Glutamatergic neuron (in vitro differentiated cells): ENCODE measurements around the gene ERCC6. TPM values are rescaled to one million over a fixed set of nuclear protein-coding genes. Genes with fewer than 3 reads are reported as not detected.

Experiments
- DNase-seq: peaks from one replicate; pipeline ENCODE4 v3.0.0; 2022
- H3K27ac Mint-ChIP-seq: one replicate; pipeline ENCODE4 v1.8.0; 2020; ENCODE audit warnings: mild to moderate bottlenecking, mixed read lengths, inconsistent platforms; ENCODE audit not compliant: unreplicated experiment
- H3K27me3 Mint-ChIP-seq: one replicate; pipeline ENCODE4 v1.8.0; 2020; ENCODE audit warnings: mild to moderate bottlenecking, moderate library complexity, mixed read lengths, inconsistent platforms; ENCODE audit not compliant: unreplicated experiment
- H3K36me3 Mint-ChIP-seq: one replicate; pipeline ENCODE4 v1.8.0; 2020; ENCODE audit warnings: mild to moderate bottlenecking, mixed read lengths, inconsistent platforms; ENCODE audit not compliant: unreplicated experiment
- H3K4me1 Mint-ChIP-seq: one replicate; pipeline ENCODE4 v1.8.0; 2020; ENCODE audit warnings: mild to moderate bottlenecking, low read depth, mixed read lengths, inconsistent platforms; ENCODE audit not compliant: unreplicated experiment
- H3K4me3 Mint-ChIP-seq: one replicate; pipeline ENCODE4 v1.8.0; 2020; ENCODE audit warnings: mild to moderate bottlenecking, mixed read lengths, inconsistent platforms; ENCODE audit not compliant: unreplicated experiment
- H3K9me3 Mint-ChIP-seq: one replicate; pipeline ENCODE4 v1.8.0; 2020; ENCODE audit warnings: mild to moderate bottlenecking, moderate library complexity, mixed read lengths, inconsistent platforms; ENCODE audit not compliant: unreplicated experiment
- CTCF ChIP-seq: fragments of 200-600 bp; sonication (generic); IDR thresholded peaks from one replicate; pipeline ENCODE4 v1.5.0; 2021; ENCODE audit not compliant: partially characterized antibody, unreplicated experiment
- total RNA-seq: library from RNA; stranded (reverse); fragmentation: NEBNext Ultra II Directional; extraction: Animal tissue kit (Norgen Biotek cat#: 25700); gene quantifications from one replicate; pipeline ENCODE4 v1.2.1, GENCODE V29; 2021; ENCODE audit not compliant: unreplicated experiment

ERCC6 gene
- total RNA-seq, 1 donor from 2014 or later = 27.5 TPM

GRCh38 chr10:49550563-49550962 is 11.6 kb upstream of the ERCC6 start:
- Mint-ChIP-seq H3K9me3 (peaks cover 6% of the 10 kb centered on the region), H3K4me3 (no peak overlapping the region), H3K4me1 (no peaks in the 10 kb centered on the region), H3K36me3 (peaks cover 33% of the 10 kb centered on the region), H3K27me3 (no peaks in the 10 kb centered on the region), H3K27ac (no peak overlapping the region)
- no peak for TF ChIP-seq CTCF
- DNase-seq = no peak

GRCh38 chr10:49549640-49550346 is 10.9 kb upstream of the ERCC6 start:
- no peaks in the 10 kb centered on the region for H3K4me1 Mint-ChIP-seq
- no peaks in the 10 kb centered on the region for H3K27me3 Mint-ChIP-seq
- H3K27ac Mint-ChIP-seq = no peak overlapping the region
- peaks cover 25% of the 10 kb centered on the region for H3K36me3 Mint-ChIP-seq
- DNase-seq = no peak
- no peak for TF ChIP-seq CTCF
- peaks cover 8% of the 10 kb centered on the region for H3K9me3 Mint-ChIP-seq
- H3K4me3 Mint-ChIP-seq = no peak overlapping the region

- H3K27me3 Mint-ChIP-seq = peaks cover 3% of the 10 kb centered on the region
- no peak overlapping the region for H3K27ac Mint-ChIP-seq
- no peak for DNase-seq
- peaks cover 4% of the 10 kb centered on the region for H3K36me3 Mint-ChIP-seq
- TF ChIP-seq CTCF = no peak
- no peak overlapping the region for H3K4me3 Mint-ChIP-seq
- no peaks in the 10 kb centered on the region for H3K4me1 Mint-ChIP-seq
- peaks cover 9% of the 10 kb centered on the region for H3K9me3 Mint-ChIP-seq
Observed at GRCh38 chr10:49543604-49544003, 4.7 kb upstream of the ERCC6 start.

GRCh38 chr10:49542353-49542752 is 3.4 kb upstream of the ERCC6 start:
- peaks cover 3% of the 10 kb centered on the region for H3K27me3 Mint-ChIP-seq
- H3K27ac Mint-ChIP-seq = no peak overlapping the region
- peaks cover 4% of the 10 kb centered on the region for H3K4me1 Mint-ChIP-seq

More at GRCh38 chr10:49542353-49542752, 3.4 kb upstream of the ERCC6 start:
- Mint-ChIP-seq H3K36me3 (peaks cover 4% of the 10 kb centered on the region), H3K4me3 (no peak overlapping the region), H3K9me3 (peaks cover 10% of the 10 kb centered on the region)
- TF ChIP-seq CTCF = no peak
- no peak for DNase-seq
